Measurements from ENCODE around the gene ZAR1. TPM values are rescaled to one million over a fixed set of nuclear protein-coding genes. Genes with fewer than 3 reads are reported as not detected.

The ZAR1 gene
- total and polyA plus RNA-seq, 9 of the 15 experiments (the other 6 are each of a cell fraction or from before 2014, with no cell fraction given): 0.07 to 0.84 (median 0.28) TPM; not detected in 1

DNA sequence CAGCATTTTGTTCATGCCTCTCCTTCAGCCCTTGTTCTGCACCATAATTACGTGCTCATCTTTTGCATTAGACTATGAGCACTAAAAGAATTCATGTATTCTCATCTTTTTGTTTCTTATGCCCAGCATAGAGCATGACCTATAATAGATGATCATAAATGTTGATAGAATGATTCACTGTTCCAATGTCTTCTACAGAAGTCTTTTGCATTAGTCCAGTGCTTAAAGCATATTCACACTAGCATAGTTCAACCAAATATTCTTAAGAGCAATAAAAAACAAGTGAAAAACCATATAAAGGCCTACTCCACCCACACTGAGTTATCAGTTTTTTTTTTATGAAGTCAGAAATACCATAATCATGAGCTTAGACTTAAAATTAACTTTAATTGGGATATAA, 43.4 kb upstream of the ZAR1 start:
- no peak for DNase-seq (ENCODE audit: extremely low read depth in 1 of 4, low spot score in 3 of 4)
- Histone ChIP-seq H3K36me3 (ENCODE audit: control insufficient read depth, insufficient read depth, low read length) (no peaks in the 10 kb centered on the region), H3K4me1 (replicated peaks in 1 of 2; ENCODE audit: control insufficient read depth in 2 of 2, insufficient read depth in 2 of 2, low read length in 2 of 2) (peaks cover 0 to 2% of the 10 kb centered on the region in 2 experiments; a peak in 3 of 5 replicates), H4K20me1 (replicated peaks; ENCODE audit: control insufficient read depth, insufficient read depth, low read length) (no peaks in the 10 kb centered on the region), H3K79me2 (ENCODE audit: control insufficient read depth, insufficient read depth, low read length) (no peaks in the 10 kb centered on the region), H3K4me3 (no peak overlapping the region), H3K9me1 (ENCODE audit: control insufficient read depth, insufficient read depth, low read length) (no peaks in the 10 kb centered on the region), H3K9me3 (replicated peaks; ENCODE audit: control insufficient read depth, insufficient read depth, low read depth, low read length) (no peaks in the 10 kb centered on the region), H3K4me2 (ENCODE audit: insufficient read depth, low read length) (no peak overlapping the region), H3K9ac (ENCODE audit: insufficient read depth in 1 of 2, low read depth in 2 of 2, low read length in 2 of 2) (no peak overlapping the region), H3K27ac (ENCODE audit: extremely low read depth, low read depth, low read length) (no peak overlapping the region), H3K27me3 (ENCODE audit: control insufficient read depth in 2 of 2, insufficient read depth in 2 of 2, low read length in 2 of 2) (no peaks in the 10 kb centered on the region), H2AFZ (ENCODE audit: low read depth, low read length) (no peak overlapping the region)
- no peak for FAIRE-seq
- BruUV-seq (replicated peaks): no TSS peak
- 13% methylated on average over 1 of the region's 1 CpG for WGBS (ENCODE audit: insufficient coverage, low coverage, missing lambda C conversion rate)
- POLR2A ChIA-PET: no interaction called here
- intact Hi-C loops (cut with micrococcal nuclease): loop anchor here (5.0 to 10.0 kb wide), 2 partner anchors 236 to 322 kb away; no protein-coding TSS in a partner anchor
- in situ Hi-C loops (cut with MboI): no loop called here
- ATAC-seq: no peak
- TF ChIP-seq, protein P1, sequence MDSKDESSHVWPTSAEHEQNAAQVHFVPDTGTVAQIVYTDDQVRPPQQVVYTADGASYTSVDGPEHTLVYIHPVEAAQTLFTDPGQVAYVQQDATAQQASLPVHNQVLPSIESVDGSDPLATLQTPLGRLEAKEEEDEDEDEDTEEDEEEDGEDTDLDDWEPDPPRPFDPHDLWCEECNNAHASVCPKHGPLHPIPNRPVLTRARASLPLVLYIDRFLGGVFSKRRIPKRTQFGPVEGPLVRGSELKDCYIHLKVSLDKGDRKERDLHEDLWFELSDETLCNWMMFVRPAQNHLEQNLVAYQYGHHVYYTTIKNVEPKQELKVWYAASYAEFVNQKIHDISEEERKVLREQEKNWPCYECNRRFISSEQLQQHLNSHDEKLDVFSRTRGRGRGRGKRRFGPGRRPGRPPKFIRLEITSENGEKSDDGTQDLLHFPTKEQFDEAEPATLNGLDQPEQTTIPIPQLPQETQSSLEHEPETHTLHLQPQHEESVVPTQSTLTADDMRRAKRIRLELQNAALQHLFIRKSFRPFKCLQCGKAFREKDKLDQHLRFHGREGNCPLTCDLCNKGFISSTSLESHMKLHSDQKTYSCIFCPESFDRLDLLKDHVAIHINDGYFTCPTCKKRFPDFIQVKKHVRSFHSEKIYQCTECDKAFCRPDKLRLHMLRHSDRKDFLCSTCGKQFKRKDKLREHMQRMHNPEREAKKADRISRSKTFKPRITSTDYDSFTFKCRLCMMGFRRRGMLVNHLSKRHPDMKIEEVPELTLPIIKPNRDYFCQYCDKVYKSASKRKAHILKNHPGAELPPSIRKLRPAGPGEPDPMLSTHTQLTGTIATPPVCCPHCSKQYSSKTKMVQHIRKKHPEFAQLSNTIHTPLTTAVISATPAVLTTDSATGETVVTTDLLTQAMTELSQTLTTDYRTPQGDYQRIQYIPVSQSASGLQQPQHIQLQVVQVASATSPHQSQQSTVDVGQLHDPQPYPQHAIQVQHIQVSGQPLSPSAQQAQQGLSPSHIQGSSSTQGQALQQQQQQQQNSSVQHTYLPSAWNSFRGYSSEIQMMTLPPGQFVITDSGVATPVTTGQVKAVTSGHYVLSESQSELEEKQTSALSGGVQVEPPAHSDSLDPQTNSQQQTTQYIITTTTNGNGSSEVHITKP (IDR thresholded peaks at IDR 0.05; ENCODE audit: partially characterized antibody): no peak
- TF ChIP-seq NUFIP1 (IDR thresholded peaks at IDR 0.05; ENCODE audit: partially characterized antibody): no peak
- TF ChIP-seq POLR2H (tag; IDR thresholded peaks at IDR 0.05; ENCODE audit: low read depth): no peak
- TF ChIP-seq PHF8 (IDR thresholded peaks at IDR 0.05; ENCODE audit: borderline replicate concordance, low read length): no peak
- TF ChIP-seq SPI1 (IDR thresholded peaks at IDR 0.05; ENCODE audit: borderline replicate concordance, low read depth, low read length): no peak
- TF ChIP-seq NRF1 (conservative IDR thresholded peaks at IDR 0.05 in 1 of 2, IDR thresholded peaks at IDR 0.05 in 1 of 2): no peak
- CTCF ChIA-PET (ENCODE audit: low intra/inter-chr PET ratio): interaction anchor here (1.5 kb wide), 1 partner anchor 516 kb away, joined by 9 read pairs; no protein-coding TSS in a partner anchor

Data from K562 (cell line).